HuH-7 (cell line): ENCODE results near the gene POFUT2.
A peak's percentile ranks its signal among the peaks of the same experiment; 100 is the strongest.

Experiments
- DNase-seq: peaks from one replicate; pipeline ENCODE4 v3.0.0; 2011; ENCODE audit warnings: low spot score

Gene POFUT2

GRCh38 chr21:45287438-45288391, at the start of gene POFUT2:
Gene POFUT2, minus strand, starts transcription at chr21:45287895. Its CDS starts 24 bp downstream, at chr21:45287871.
- peak; percentile 99 for DNase-seq

GRCh38 chr21:45336870-45337269, 49.2 kb upstream of the POFUT2 start:
- no peak for DNase-seq

GRCh38 chr21:45336535-45336810, 48.8 kb upstream of the POFUT2 start:
- DNase-seq, result no peak

- DNase-seq, result no peak
Measured at GRCh38 chr21:45335761-45336534, 48.3 kb upstream of the POFUT2 start.

GRCh38 chr21:45335151-45335760, 47.6 kb upstream of the POFUT2 start:
- no peak for DNase-seq

- no peak for DNase-seq
Measured at GRCh38 chr21:45334591-45335081, 46.9 kb upstream of the POFUT2 start.

- DNase-seq, result no peak
Measured at GRCh38 chr21:45334134-45334533, 46.4 kb upstream of the POFUT2 start.

- DNase-seq, result no peak
Measured at GRCh38 chr21:45333583-45334121, 46.0 kb upstream of the POFUT2 start.

GRCh38 chr21:45332981-45333582, 45.4 kb upstream of the POFUT2 start:
- DNase-seq, result no peak

- DNase-seq, result no peak
Measured at GRCh38 chr21:45332415-45332814, 44.7 kb upstream of the POFUT2 start.

GRCh38 chr21:45331531-45332147, 43.9 kb upstream of the POFUT2 start:
- no peak for DNase-seq

- DNase-seq, result no peak
Measured at GRCh38 chr21:45330851-45331261, 43.2 kb upstream of the POFUT2 start.

- DNase-seq, result peak; percentile 85
Measured at GRCh38 chr21:45330075-45330781, 42.5 kb upstream of the POFUT2 start.

- peak; percentile 70 for DNase-seq
Measured at GRCh38 chr21:45329261-45330074, 41.8 kb upstream of the POFUT2 start.

GRCh38 chr21:45328198-45329091, 40.8 kb upstream of the POFUT2 start:
- DNase-seq, result no peak

- DNase-seq, result no peak
Measured at GRCh38 chr21:45327441-45328197, 39.9 kb upstream of the POFUT2 start.

- DNase-seq, result no peak
Measured at GRCh38 chr21:45326891-45327440, 39.3 kb upstream of the POFUT2 start.
